IMR-90 (cell line): Measurements from ENCODE around the gene TAP2.

Experiments used
- BHLHE40 ChIP-seq: fragments of 150-350 bp; IDR thresholded peaks from 2 replicates; pipeline ENCODE4 v1.6.1; 2016; ENCODE audit warnings: mild to moderate bottlenecking, low read depth, low read length
- CEBPB ChIP-seq: IDR thresholded peaks from 2 replicates; pipeline ENCODE4 v1.6.1; 2012; ENCODE audit warnings: low read depth, low read length, improper control_type of control experiment
- CHD1 ChIP-seq: IDR thresholded peaks from 2 replicates; pipeline ENCODE4 v1.6.1; 2012; ENCODE audit warnings: low read depth, low read length, improper control_type of control experiment
- FOS ChIP-seq: fragments of 150-350 bp; IDR thresholded peaks from 2 replicates; pipeline ENCODE4 v1.6.1; 2016; ENCODE audit warnings: low read depth, low read length
- MAZ ChIP-seq: IDR thresholded peaks from 2 replicates; pipeline ENCODE4 v1.6.1; 2012; ENCODE audit warnings: low read depth, mild to moderate bottlenecking, low read length, improper control_type of control experiment, moderate library complexity, borderline replicate concordance
- MXI1 ChIP-seq: IDR thresholded peaks from 2 replicates; pipeline ENCODE4 v1.6.1; 2012; ENCODE audit warnings: low read depth, mild to moderate bottlenecking, low read length, moderate library complexity, borderline replicate concordance
- NFE2L2 ChIP-seq: fragments of 150-350 bp; IDR thresholded peaks from 2 replicates; pipeline ENCODE4 v1.6.1; 2016; ENCODE audit warnings: low read depth, mild to moderate bottlenecking, low read length
- POLR2A ChIP-seq: IDR thresholded peaks from 2 replicates; pipeline ENCODE4 v1.6.1; 2012; ENCODE audit warnings: mild to moderate bottlenecking, low read depth, low read length
- RAD21 ChIP-seq: IDR thresholded peaks from 2 replicates; pipeline ENCODE4 v1.6.1; 2012; ENCODE audit warnings: low read length, improper control_type of control experiment
- RCOR1 ChIP-seq: IDR thresholded peaks from 2 replicates; pipeline ENCODE4 v1.6.1; 2012; ENCODE audit warnings: mild to moderate bottlenecking, low read length, improper control_type of control experiment; ENCODE audit not compliant: insufficient replicate concordance
- RFX5 ChIP-seq: IDR thresholded peaks from 2 replicates; pipeline ENCODE4 v1.8.0; 2012; ENCODE audit warnings: low read depth, mild to moderate bottlenecking, low read length, moderate library complexity
- SMC3 ChIP-seq: fragments of 150-350 bp; IDR thresholded peaks from 2 replicates; pipeline ENCODE4 v1.6.1; 2016; ENCODE audit warnings: low read depth, mild to moderate bottlenecking, antibody characterized with exemption, low read length, moderate library complexity
- TF ChIP-seq, protein P1 (sequence below): conservative IDR thresholded peaks from 2 replicates; pipeline ENCODE4 v1.5.1; 2012; ENCODE audit warnings: mild to moderate bottlenecking, low read depth, low read length, improper control_type of control experiment
- TF ChIP-seq, protein P2 (sequence below): fragments of 150-350 bp; IDR thresholded peaks from 2 replicates; pipeline ENCODE4 v1.6.1; 2017; ENCODE audit warnings: mild to moderate bottlenecking, antibody characterized with exemption, low read length, low read depth

DNA sequence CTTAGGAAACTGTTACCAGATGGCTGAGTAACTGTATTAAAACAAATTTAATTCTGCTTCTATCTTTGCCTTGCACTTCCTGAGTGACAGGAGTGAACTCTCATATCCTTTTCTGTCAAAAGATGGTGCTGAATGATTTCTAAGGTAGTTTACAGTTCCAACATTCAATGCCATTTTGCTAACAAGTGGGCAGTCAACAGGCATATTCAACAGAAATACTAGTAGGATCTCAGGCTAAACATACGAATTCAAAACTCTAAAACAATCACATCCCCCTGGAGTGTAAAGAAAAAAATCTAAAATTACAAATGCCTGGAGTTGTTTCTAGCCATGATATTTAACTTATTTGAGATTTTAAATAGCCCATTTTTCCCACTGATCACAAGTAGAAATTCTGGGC lies 22.1 kb upstream of the TAP2 start:
- TF ChIP-seq, protein P1, sequence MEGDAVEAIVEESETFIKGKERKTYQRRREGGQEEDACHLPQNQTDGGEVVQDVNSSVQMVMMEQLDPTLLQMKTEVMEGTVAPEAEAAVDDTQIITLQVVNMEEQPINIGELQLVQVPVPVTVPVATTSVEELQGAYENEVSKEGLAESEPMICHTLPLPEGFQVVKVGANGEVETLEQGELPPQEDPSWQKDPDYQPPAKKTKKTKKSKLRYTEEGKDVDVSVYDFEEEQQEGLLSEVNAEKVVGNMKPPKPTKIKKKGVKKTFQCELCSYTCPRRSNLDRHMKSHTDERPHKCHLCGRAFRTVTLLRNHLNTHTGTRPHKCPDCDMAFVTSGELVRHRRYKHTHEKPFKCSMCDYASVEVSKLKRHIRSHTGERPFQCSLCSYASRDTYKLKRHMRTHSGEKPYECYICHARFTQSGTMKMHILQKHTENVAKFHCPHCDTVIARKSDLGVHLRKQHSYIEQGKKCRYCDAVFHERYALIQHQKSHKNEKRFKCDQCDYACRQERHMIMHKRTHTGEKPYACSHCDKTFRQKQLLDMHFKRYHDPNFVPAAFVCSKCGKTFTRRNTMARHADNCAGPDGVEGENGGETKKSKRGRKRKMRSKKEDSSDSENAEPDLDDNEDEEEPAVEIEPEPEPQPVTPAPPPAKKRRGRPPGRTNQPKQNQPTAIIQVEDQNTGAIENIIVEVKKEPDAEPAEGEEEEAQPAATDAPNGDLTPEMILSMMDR: no peak
- TF ChIP-seq RCOR1: no peak
- no peak for TF ChIP-seq POLR2A
- no peak for TF ChIP-seq MAZ
- TF ChIP-seq MXI1: no peak
- no peak for TF ChIP-seq RAD21
- no peak for TF ChIP-seq CHD1
- no peak for TF ChIP-seq BHLHE40
- TF ChIP-seq, protein P2, sequence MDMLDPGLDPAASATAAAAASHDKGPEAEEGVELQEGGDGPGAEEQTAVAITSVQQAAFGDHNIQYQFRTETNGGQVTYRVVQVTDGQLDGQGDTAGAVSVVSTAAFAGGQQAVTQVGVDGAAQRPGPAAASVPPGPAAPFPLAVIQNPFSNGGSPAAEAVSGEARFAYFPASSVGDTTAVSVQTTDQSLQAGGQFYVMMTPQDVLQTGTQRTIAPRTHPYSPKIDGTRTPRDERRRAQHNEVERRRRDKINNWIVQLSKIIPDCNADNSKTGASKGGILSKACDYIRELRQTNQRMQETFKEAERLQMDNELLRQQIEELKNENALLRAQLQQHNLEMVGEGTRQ: no peak
- no peak for TF ChIP-seq RFX5
- no peak for TF ChIP-seq NFE2L2
- no peak for TF ChIP-seq FOS
- no peak for TF ChIP-seq CEBPB
- no peak for TF ChIP-seq SMC3
